Hindlimb muscle (tissue), 1 donor: ENCODE measurements around the gene MAP3K5. TPM values are rescaled to one million over a fixed set of nuclear protein-coding genes. Genes with fewer than 3 reads are reported as not detected.
A peak's percentile ranks its signal among the peaks of the same experiment; 100 is the strongest.
"Not testable (repeated sequence)": the region's sequence is repeated elsewhere in the genome, so short reads cannot be mapped to it uniquely, and the experiment has no call there.

Experiments
- DNase-seq: peaks from one replicate; pipeline ENCODE4 v3.0.0-alpha.2; 2013
- polyA plus RNA-seq: library from polyadenylated mRNA; unstranded; fragments of 120-200 nt; gene quantifications from one replicate; pipeline ENCODE4 v1.2.1, GENCODE V29; 2013; ENCODE audit not compliant: insufficient read length

Gene MAP3K5
- polyA plus RNA-seq, 1 donor = 3.1 TPM

DNA sequence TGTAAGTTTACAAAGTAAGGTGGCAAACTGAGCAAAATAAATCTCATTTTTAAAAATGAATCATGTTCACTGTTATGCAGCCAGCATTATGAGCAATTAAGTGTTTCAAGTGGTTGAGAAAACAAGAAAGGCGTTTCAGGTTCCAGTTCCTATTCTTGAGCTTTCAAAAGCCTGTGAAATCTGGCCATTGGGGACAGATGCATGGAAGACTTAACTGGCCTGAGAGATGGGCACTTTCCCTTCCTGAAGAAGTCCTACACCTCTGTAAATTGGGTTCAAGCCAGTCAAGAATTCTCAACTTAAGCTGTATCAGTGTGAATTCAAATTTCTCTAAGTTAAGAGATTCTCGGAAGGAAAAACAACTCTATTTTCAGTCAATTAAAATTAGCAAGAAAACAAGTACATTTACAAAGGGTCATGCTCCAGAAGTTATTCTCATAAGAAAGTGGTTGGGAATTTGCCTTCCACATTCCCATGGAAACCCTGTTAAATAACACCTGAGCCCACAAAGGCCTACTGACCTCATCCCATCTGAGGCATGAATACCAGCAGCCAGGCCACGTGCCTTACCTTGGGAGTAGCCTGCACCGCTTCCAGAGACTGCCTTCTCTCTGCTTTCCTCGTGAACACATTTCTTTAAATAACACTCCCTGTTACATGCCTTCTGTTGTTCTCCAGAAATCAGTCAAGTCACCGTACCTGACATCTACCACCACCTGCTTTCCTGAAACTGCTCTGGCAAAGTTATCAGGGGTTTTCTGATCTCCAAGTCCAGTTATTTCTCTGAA lies 19.4 kb downstream of the MAP3K5 start:
- no peak for DNase-seq

DNA sequence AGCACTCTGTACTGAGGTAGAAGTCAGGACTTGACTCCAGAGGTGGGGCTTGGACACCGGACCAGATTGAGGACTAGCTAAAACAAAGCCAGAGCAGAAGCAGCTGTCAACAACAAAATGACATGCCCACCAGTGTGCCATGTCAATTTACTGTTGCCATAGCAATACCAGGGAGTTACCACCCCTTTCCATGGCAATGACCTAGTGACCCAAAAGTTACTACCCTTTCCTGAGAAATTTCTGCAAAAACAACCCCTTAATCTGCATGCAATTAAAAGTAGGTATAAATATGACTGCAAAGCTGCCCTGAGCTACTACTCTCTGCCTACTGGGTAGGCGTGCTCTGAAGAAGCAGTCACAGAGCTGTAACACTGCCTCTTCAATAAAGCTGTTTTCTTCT lies 21.0 kb downstream of the MAP3K5 start:
- no peak for DNase-seq

GRCh38 chr6:136769759-136770158 lies 22.5 kb downstream of the MAP3K5 start:
- DNase-seq = no peak

- DNase-seq = no peak
Measured at GRCh38 chr6:136769124-136769523, 23.2 kb downstream of the MAP3K5 start.

DNA sequence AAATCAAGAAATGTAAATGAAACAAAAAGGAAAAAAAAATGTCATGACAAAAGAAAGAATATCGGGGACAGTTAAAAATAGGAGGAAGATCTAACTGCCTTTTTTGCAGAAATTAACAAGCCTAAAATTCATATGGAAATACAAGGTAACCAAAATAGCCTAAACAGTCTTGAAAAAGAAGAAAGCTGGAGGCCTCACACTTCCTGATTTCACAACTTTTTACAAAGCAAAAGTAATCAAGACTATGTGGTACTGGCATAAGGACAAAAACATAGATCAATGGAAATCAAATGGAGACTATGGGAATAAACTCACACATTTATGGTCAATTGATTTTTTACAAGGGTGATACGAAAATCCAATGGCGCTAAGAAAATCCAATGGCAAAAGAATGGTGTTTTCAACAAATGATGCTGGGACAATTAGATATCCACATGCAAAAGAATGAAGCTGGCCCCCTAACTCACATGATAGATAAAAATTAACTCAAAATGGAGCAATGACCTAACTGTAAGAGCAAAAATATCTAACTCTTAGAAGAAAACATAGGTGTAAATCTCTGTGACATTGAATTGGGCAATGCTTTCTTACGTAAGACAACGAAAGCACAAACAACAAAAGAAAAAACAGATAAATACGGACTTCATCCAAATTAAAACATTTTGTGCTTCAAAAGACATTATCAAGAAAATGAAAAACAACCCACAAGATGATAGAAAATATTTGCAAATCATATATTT lies 24.5 kb downstream of the MAP3K5 start:
- DNase-seq = no peak

GRCh38 chr6:136767103-136767502 lies 25.2 kb downstream of the MAP3K5 start:
- no peak for DNase-seq

DNA sequence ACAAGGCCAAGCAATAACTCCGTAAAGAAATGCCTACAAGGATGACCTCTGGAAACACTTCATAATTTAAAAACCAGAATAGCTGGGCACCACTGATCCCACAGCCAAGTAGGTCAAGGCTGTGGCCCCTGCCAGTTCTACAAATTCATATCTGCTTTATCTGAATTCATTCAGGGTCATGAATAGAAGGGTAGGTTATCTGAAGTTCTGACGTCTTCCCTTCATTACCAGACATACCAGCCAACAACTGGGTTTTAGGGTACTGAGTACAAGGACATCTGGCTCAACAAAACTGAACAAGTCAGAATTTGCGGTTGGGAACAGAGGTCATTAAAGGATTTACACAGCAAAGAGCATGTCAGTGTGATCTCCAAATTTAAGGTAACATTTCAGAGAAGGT lies 26.0 kb downstream of the MAP3K5 start:
- DNase-seq = no peak

DNA sequence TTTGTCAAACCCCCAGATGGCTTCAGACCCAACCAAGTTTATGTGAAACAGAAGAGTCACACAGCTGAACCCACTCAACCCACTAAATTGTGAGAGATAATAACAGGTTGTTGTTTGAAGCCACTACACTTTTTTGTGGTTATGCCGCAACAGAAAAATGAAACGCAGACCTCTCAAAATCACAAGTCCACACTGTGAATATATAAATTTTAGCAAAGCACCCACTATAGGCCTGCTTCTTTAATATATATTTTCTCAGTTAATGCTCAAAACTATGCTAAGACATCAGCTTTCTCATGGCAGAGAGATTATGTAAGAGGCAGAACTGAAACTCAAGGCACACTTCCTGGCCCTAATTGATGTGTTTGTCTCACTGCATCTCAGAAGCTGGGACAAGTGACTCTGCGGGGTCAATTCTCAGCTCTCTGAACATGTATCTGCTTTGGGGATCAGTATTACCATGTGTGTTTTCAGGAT lies 27.7 kb downstream of the MAP3K5 start:
- DNase-seq = no peak

GRCh38 chr6:136763716-136764516 lies 28.4 kb downstream of the MAP3K5 start:
- no peak for DNase-seq

GRCh38 chr6:136763255-136763654 lies 29.0 kb downstream of the MAP3K5 start:
- no peak for DNase-seq

DNA sequence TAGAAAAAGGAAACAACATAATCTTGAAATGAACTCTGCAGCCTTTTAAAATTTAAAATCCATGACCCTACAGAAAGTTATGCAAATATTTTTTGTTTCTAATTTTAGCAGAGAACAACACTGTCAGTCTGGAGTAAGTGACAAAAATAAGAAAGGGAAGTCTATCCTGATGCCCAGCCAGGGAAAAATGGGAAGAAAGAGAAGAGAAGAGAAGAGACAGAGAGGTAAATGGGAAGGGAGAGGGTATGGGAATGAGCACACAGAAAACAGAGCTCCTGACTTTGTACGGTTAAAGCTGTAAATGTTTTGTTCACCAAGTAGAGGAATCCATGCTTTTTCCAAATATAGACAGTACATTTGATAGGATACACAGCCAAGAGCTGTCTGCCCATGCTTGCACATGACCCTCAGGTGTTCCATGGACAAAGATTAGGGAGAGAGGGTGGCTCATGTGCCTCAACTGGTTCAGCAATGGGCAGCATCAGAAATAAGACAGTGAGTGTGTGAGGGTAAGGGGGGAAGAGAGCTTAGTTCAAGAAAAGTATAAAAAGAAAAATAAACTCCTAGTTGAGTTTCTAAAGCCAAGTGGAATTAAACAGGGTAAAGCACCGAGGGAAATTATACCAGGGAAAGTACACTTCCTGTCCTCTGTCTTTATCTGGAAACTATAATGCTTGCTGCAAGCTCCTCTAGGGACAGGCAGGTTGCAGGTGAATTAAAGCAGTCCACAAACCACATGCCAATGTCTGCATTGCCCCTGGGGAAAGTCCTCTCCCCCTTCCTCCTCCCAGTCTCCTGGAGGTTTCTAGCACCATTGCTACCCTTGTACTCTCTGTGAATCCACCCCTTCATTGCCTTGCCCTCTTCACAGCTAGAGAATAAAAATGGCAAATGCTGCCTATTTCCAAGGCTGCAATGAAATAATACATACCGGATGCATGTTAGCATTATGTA lies 30.0 kb downstream of the MAP3K5 start:
- DNase-seq = no peak

GRCh38 chr6:136761227-136761922 lies 30.9 kb downstream of the MAP3K5 start:
- DNase-seq = peak; percentile 51

DNA sequence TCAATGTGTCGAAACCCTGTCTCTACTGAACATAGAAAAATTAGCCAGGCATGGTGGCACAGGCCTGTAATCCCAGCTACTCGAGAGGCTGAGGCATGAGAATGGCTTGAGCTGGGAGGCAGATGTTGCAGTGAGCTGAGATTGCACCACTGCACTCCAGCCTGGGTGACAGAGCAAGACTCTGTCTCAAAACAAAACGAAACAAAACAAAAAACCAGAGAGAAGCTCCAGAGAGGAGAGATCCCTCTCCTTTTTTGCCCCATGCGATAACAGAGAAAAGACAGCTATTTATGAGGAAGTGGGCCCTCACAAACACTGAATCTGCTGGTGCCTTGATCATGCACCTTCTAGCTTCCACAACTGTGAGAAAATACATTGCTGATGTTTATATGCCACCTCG lies 31.5 kb downstream of the MAP3K5 start:
- DNase-seq = not testable (repeated sequence)

GRCh38 chr6:136757150-136757549 lies 35.1 kb downstream of the MAP3K5 start:
- no peak for DNase-seq

GRCh38 chr6:136754820-136755219 lies 37.5 kb downstream of the MAP3K5 start:
- no peak for DNase-seq

GRCh38 chr6:136753624-136754023 lies 38.7 kb downstream of the MAP3K5 start:
- no peak for DNase-seq

GRCh38 chr6:136752554-136752953 lies 39.7 kb downstream of the MAP3K5 start:
- DNase-seq = no peak

- DNase-seq = no peak
Measured at GRCh38 chr6:136751991-136752390, 40.3 kb downstream of the MAP3K5 start.

DNA sequence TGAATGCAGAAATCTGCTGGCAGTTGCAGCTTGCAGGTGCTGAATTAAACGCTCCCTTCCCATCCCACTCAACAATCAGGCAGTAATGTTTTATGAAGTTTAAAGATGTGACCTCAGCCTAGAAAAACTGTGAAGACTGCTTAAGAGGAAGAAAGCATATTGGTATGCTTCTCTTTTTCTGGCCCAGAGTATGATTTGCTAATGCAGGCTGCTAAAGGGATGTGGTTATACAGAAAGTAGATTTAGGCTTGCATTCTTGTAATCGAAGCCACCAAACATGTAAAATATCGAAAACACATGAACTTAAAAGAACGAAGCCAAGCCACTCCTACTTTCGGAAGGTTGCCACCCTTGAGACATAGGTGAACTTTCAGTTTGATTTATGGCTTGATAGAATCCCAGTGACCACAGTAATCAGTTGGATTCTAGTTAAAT lies 40.7 kb downstream of the MAP3K5 start:
- DNase-seq = no peak

- DNase-seq = no peak
Measured at GRCh38 chr6:136750696-136751521, 41.4 kb downstream of the MAP3K5 start.
